ENCODE measurements around the gene ANKMY1. TPM values are rescaled to one million over a fixed set of nuclear protein-coding genes. Genes with fewer than 3 reads are reported as not detected.

Gene ANKMY1
- total and polyA plus RNA-seq, 8 donors, result 3.1 to 79.4 (median 9.7) TPM

GRCh38 chr2:240579771-240580614 lies 22.2 kb upstream of the ANKMY1 start:
- Histone ChIP-seq H3K4me1 (peaks cover 31 to 57% (median 51%) of the 10 kb centered on the region in 4 donors), H3K27ac (peak overlapping the region; percentile 52 to 84 (median 75)), H3K9me3 (no peaks in the 10 kb centered on the region), H3K36me3 (peaks cover 32 to 51% (median 41%) of the 10 kb centered on the region in 4 donors), H3K4me3 (peak overlapping the region in 1 of 4 donors; percentile 3), H3K27me3 (no peaks in the 10 kb centered on the region)
- intact Hi-C loops (cut with DNase I; ENCODE audit: low total_unique reads), result no loop called here
- 31 to 48% (median 38%) methylated on average over 27 of the region's 27 CpGs for WGBS, 5 donors
- peak; percentile 78 to 84 for DNase-seq
- TF ChIP-seq POLR2AphosphoS5 (IDR thresholded peaks at IDR 0.05), result peak in 2 of 3 donors; percentile 32 to 74
- TF ChIP-seq POLR2A (IDR thresholded peaks at IDR 0.05), result no peak
- TF ChIP-seq CTCF (IDR thresholded peaks at IDR 0.05), result peak in 4 of 7 experiments; percentile 26 to 61 (median 46)

- no peak for DNase-seq
- WGBS, 5 donors, result 85 to 93% (median 89%) methylated on average over 12 of the region's 12 CpGs
- Histone ChIP-seq H3K9me3 (no peaks in the 10 kb centered on the region), H3K4me3 (peak overlapping the region in 1 of 4 donors; percentile 3), H3K27me3 (no peaks in the 10 kb centered on the region), H3K36me3 (peaks cover 40 to 59% (median 49%) of the 10 kb centered on the region in 4 donors), H3K4me1 (peaks cover 23 to 56% (median 45%) of the 10 kb centered on the region in 4 donors), H3K27ac (peak overlapping the region; percentile 52 to 84 (median 75))
- TF ChIP-seq POLR2AphosphoS5 (IDR thresholded peaks at IDR 0.05) (no peak), POLR2A (IDR thresholded peaks at IDR 0.05) (no peak), EP300 (IDR thresholded peaks at IDR 0.05) (no peak), CTCF (IDR thresholded peaks at IDR 0.05) (no peak)
- intact Hi-C loops (cut with DNase I; ENCODE audit: low total_unique reads), result no loop called here
Observed at GRCh38 chr2:240579071-240579762, 21.4 kb upstream of the ANKMY1 start.

GRCh38 chr2:240578488-240578887 lies 20.7 kb upstream of the ANKMY1 start:
- Histone ChIP-seq H3K4me1 (peaks cover 22 to 50% (median 41%) of the 10 kb centered on the region in 4 donors), H3K36me3 (peaks cover 42 to 66% (median 56%) of the 10 kb centered on the region in 4 donors), H3K27me3 (no peaks in the 10 kb centered on the region), H3K27ac (peak overlapping the region in 4 of 5 donors; percentile 67 to 84 (median 78)), H3K4me3 (no peak overlapping the region), H3K9me3 (no peaks in the 10 kb centered on the region)
- intact Hi-C loops (cut with DNase I; ENCODE audit: low total_unique reads), result no loop called here
- no peak for TF ChIP-seq CTCF (IDR thresholded peaks at IDR 0.05)
- TF ChIP-seq EP300 (IDR thresholded peaks at IDR 0.05), result no peak
- no peak for TF ChIP-seq POLR2AphosphoS5 (IDR thresholded peaks at IDR 0.05)
- TF ChIP-seq POLR2A (IDR thresholded peaks at IDR 0.05), result no peak
- no peak for DNase-seq
- WGBS, 5 donors, result 86 to 93% (median 90%) methylated on average over 8 of the region's 8 CpGs

GRCh38 chr2:240578110-240578450 lies 20.3 kb upstream of the ANKMY1 start:
- TF ChIP-seq CTCF (IDR thresholded peaks at IDR 0.05), result no peak
- no peak for TF ChIP-seq EP300 (IDR thresholded peaks at IDR 0.05)
- TF ChIP-seq POLR2AphosphoS5 (IDR thresholded peaks at IDR 0.05), result no peak
- no peak for TF ChIP-seq POLR2A (IDR thresholded peaks at IDR 0.05)
- intact Hi-C loops (cut with DNase I; ENCODE audit: low total_unique reads), result no loop called here

More at GRCh38 chr2:240578110-240578450, 20.3 kb upstream of the ANKMY1 start:
- DNase-seq, result no peak
- H3K36me3 ChIP-seq, result peaks cover 42 to 70% (median 60%) of the 10 kb centered on the region in 4 donors
- peaks cover 22 to 50% (median 43%) of the 10 kb centered on the region in 4 donors for H3K4me1 ChIP-seq
- no peak overlapping the region for H3K4me3 ChIP-seq
- peak overlapping the region in 1 of 5 donors; percentile 82 for H3K27ac ChIP-seq
- 82 to 90% (median 86%) methylated on average over 7 to 9 of the region's 9 CpGs; no CpG with 5 or more reads in 1 of the 5 donors for WGBS, 5 donors
- H3K9me3 ChIP-seq, result no peaks in the 10 kb centered on the region
- H3K27me3 ChIP-seq, result no peaks in the 10 kb centered on the region

Measured in stomach (tissue), 9 donors.